Suprapubic skin (tissue), 4 donors: ENCODE data around the gene ITPRIP. TPM values are rescaled to one million over a fixed set of nuclear protein-coding genes. Genes with fewer than 3 reads are reported as not detected.

ENCODE experiments used
- DNase-seq, 2 donors: peaks; one replicate each; pipeline ENCODE4 v3.0.0-alpha.2; 2019; ENCODE audit warnings: low spot score in 2 of 2
- H3K27ac ChIP-seq: fragments of 200-600 bp; sonication (generic); one replicate; pipeline ENCODE4 v1.5.1; 2019
- H3K27me3 ChIP-seq: fragments of 200-600 bp; sonication (generic); one replicate; pipeline ENCODE4 v1.5.1; 2019
- H3K36me3 ChIP-seq: fragments of 200-600 bp; sonication (generic); one replicate; pipeline ENCODE4 v1.5.1; 2019
- H3K4me1 ChIP-seq: fragments of 200-600 bp; sonication (generic); one replicate; pipeline ENCODE4 v1.5.1; 2019
- H3K4me3 ChIP-seq: fragments of 200-600 bp; sonication (generic); one replicate; pipeline ENCODE4 v1.5.1; 2019; ENCODE audit warnings: mild to moderate bottlenecking
- H3K9me3 ChIP-seq: fragments of 200-600 bp; sonication (generic); one replicate; pipeline ENCODE4 v1.5.1; 2019
- CTCF ChIP-seq, 2 donors: fragments of 200-600 bp in 1 of 2; fragments of 450-650 bp in 1 of 2; sonication (generic) in 1 of 2; IDR thresholded peaks; one replicate each; pipeline ENCODE4 v1.5.1; 2016 to 2019; ENCODE audit warnings: antibody characterized with exemption in 2 of 2, mild to moderate bottlenecking in 1 of 2, moderate library complexity in 1 of 2
- EP300 ChIP-seq: sonication (generic); formaldehyde crosslinking; IDR thresholded peaks from one replicate; pipeline ENCODE4 v1.6.1; 2017; ENCODE audit warnings: antibody characterized with exemption
- POLR2A ChIP-seq, 2 donors: fragments of 450-650 bp; IDR thresholded peaks; one replicate each; pipeline ENCODE4 v1.6.1; 2017; ENCODE audit warnings: antibody characterized with exemption in 2 of 2, mild to moderate bottlenecking in 2 of 2, moderate library complexity in 2 of 2
- POLR2AphosphoS5 ChIP-seq, 3 donors: sonication (generic); formaldehyde crosslinking; IDR thresholded peaks; one replicate each; pipeline ENCODE4 v1.6.1; 2017; ENCODE audit warnings: antibody characterized with exemption in 3 of 3
- whole genome bisulfite sequencing: methylation state at CpG from one replicate; pipeline ENCODE4 v1.1.5; 2018; 5-methylcytosine and 5-hydroxymethylcytosine counted together
- total RNA-seq, 4 donors: library from RNA; depleted of rRNA; stranded (reverse); fragments of >200 nt; gene quantifications; one replicate each; pipeline ENCODE4 v1.1.0, GENCODE V29; 2016

ITPRIP gene
- total RNA-seq, 4 donors from 2014 or later: 98.5 to 217 (median 191) TPM

GRCh38 chr10:104316321-104317099 lies 21.8 kb downstream of the ITPRIP start:
- Histone ChIP-seq H3K9me3 (no peaks in the 10 kb centered on the region), H3K27me3 (no peaks in the 10 kb centered on the region), H3K36me3 (peaks cover 42% of the 10 kb centered on the region), H3K4me3 (no peak overlapping the region), H3K4me1 (peaks cover 57% of the 10 kb centered on the region), H3K27ac (peak overlapping the region; percentile 93)
- DNase-seq: no peak
- WGBS: 83% methylated on average over 9 of the region's 9 CpGs
- TF ChIP-seq EP300 (no peak), POLR2A (IDR thresholded peaks at IDR 0.05) (no peak), CTCF (IDR thresholded peaks at IDR 0.05) (no peak), POLR2AphosphoS5 (IDR thresholded peaks at IDR 0.05) (no peak)

- peak in 1 of 2 donors; percentile 66 for DNase-seq
- no CpG with 5 or more reads among the region's 22 CpGs for WGBS
- Histone ChIP-seq H3K9me3 (no peaks in the 10 kb centered on the region), H3K27ac (no peak overlapping the region), H3K36me3 (peaks cover 47% of the 10 kb centered on the region), H3K27me3 (no peaks in the 10 kb centered on the region), H3K4me3 (no peak overlapping the region), H3K4me1 (peaks cover 51% of the 10 kb centered on the region)
- TF ChIP-seq POLR2A (IDR thresholded peaks at IDR 0.05): no peak
- TF ChIP-seq POLR2AphosphoS5 (IDR thresholded peaks at IDR 0.05): no peak
- TF ChIP-seq EP300: no peak
- no peak for TF ChIP-seq CTCF (IDR thresholded peaks at IDR 0.05)
These were observed 22.8 kb downstream of the ITPRIP start for GRCh38 chr10:104315486-104315921.

GRCh38 chr10:104314591-104315485 lies 23.4 kb downstream of the ITPRIP start:
- no peak for TF ChIP-seq CTCF (IDR thresholded peaks at IDR 0.05)
- no peak for TF ChIP-seq POLR2A (IDR thresholded peaks at IDR 0.05)
- no peak for TF ChIP-seq EP300
- H3K27ac ChIP-seq: no peak overlapping the region
- no peaks in the 10 kb centered on the region for H3K27me3 ChIP-seq
- H3K9me3 ChIP-seq: no peaks in the 10 kb centered on the region
- 95% methylated on average over 13 of the region's 43 CpGs for WGBS
- peak in 1 of 2 donors; percentile 66 for DNase-seq
- peaks cover 49% of the 10 kb centered on the region for H3K36me3 ChIP-seq
- H3K4me3 ChIP-seq: no peak overlapping the region
- peaks cover 51% of the 10 kb centered on the region for H3K4me1 ChIP-seq

- TF ChIP-seq POLR2AphosphoS5 (IDR thresholded peaks at IDR 0.05): no peak
- 80% methylated on average over 5 of the region's 5 CpGs for WGBS
- H3K27me3 ChIP-seq: no peaks in the 10 kb centered on the region
- no peaks in the 10 kb centered on the region for H3K9me3 ChIP-seq
- H3K4me1 ChIP-seq: peaks cover 22% of the 10 kb centered on the region
- H3K4me3 ChIP-seq: no peak overlapping the region
- peak in 1 of 2 donors; percentile 77 for DNase-seq
- peaks cover 49% of the 10 kb centered on the region for H3K36me3 ChIP-seq
- no peak overlapping the region for H3K27ac ChIP-seq
These were observed 27.0 kb downstream of the ITPRIP start for GRCh38 chr10:104311184-104311720.

- TF ChIP-seq POLR2AphosphoS5 (IDR thresholded peaks at IDR 0.05) (peak in 2 of 3 donors; percentile 25 to 27), CTCF (IDR thresholded peaks at IDR 0.05) (no peak)
- WGBS: 68% methylated on average over 13 of the region's 15 CpGs
- peak; percentile 73 to 79 for DNase-seq
- Histone ChIP-seq H3K27ac (peak overlapping the region; percentile 18), H3K4me1 (peaks cover 28% of the 10 kb centered on the region), H3K27me3 (no peaks in the 10 kb centered on the region), H3K36me3 (peaks cover 42% of the 10 kb centered on the region), H3K4me3 (no peak overlapping the region), H3K9me3 (no peaks in the 10 kb centered on the region)
These were observed 28.0 kb downstream of the ITPRIP start for GRCh38 chr10:104309980-104310978.
